Superior temporal gyrus (tissue), 1 donor: ENCODE data around the gene CAMK1D.
A peak's percentile ranks its signal among the peaks of the same experiment; 100 is the strongest.
"Not testable (repeated sequence)": the region's sequence is repeated elsewhere in the genome, so short reads cannot be mapped to it uniquely, and the experiment has no call there.

ENCODE experiments used
- DNase-seq: peaks from one replicate; pipeline ENCODE4 v3.0.0-alpha.2; 2016; ENCODE audit errors: extremely low spot score

Gene CAMK1D

DNA sequence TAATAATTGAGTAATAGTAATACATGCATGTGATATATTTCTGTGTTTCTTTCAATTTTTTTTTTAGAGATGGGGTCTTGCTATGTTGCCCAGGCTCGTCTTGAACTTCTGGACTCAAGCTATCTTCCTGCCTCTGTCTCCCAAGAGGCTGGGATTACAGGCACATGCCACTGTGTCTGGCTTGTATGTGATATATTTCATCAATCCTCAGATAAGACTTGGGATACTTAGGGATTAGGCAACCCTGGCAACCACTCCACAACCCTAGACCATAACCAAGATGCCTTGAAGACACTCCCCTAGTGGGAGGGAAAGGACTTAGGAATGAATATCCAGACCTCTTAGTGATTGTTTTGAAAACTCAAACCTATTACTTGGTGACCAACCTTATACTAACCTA is 497.4 kb downstream of the CAMK1D start:
- DNase-seq, result no peak

DNA sequence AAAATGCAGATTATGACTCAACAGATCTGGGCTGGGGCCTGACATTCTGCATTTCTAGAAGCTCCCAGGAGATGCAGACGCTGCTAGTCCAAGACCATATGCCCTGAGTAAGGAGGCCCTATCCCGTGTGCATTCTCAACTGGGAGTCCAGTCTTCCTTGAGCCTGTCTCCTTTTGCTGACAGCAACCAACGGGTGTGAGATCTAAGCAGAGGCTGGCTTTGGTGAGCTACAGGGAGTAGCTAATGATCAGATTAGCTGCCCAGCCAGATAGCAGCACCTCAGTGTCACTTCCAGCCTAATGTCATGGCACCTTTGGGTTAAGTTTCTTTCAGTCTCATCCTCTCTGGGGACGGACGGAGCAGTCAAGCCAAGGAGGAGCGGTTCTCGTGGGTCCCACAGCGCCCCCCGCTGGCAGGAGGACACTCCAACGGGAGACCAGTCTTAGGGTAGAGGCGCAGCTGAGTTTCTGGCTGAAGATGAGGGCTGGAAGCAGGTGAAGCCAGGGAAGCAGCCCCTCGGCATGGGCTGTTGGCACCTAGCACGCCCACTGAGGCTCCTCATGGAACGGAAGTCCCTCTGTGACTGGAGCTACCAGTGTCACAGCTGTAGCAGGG is 498.1 kb downstream of the CAMK1D start:
- no peak for DNase-seq

- no peak for DNase-seq
These were observed 499.3 kb downstream of the CAMK1D start for GRCh38 chr10:12848439-12849173.

GRCh38 chr10:12849319-12850181 is 500.2 kb downstream of the CAMK1D start:
- no peak for DNase-seq

DNA sequence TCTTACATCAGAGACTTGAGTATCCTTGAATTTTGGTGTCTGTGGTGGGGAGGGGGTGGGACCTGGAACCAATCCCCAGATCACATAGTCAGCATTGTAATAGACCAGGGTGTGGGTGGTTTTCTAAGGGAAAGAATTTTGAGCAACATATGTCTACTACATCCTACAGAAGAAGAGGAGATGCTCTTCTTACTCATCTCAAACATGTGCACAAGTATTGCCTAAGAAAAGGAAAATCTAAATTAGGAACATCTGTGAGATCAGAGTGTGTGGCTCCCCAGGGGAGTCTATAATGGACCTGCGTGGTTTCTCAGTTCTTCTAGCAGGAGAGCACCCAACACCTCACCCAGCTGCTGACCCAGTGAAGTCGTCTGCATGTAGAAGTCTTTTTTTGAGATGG is 503.3 kb downstream of the CAMK1D start:
- DNase-seq, result no peak

- DNase-seq, result peak; percentile 2
These were observed 505.6 kb downstream of the CAMK1D start for GRCh38 chr10:12854988-12855387.

DNA sequence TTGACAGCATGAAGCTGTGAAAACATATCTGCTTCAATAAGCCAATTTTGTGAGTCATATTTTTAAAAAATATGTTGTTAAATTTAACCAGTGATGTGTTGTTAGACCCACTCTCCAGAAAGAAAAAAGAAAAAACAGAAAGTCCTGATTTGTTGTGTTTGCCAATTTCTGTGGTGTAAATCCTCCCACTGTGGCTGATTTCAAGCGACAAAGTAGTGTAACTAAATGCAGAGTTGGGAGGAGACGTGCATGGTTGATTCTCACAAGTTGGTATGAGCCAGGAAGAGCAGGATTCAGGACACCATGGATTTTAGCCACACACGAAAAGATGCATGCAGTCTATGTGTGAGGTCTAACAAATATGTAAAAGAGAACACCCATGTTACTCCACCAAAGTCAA is 513.1 kb downstream of the CAMK1D start:
- no peak for DNase-seq

DNA sequence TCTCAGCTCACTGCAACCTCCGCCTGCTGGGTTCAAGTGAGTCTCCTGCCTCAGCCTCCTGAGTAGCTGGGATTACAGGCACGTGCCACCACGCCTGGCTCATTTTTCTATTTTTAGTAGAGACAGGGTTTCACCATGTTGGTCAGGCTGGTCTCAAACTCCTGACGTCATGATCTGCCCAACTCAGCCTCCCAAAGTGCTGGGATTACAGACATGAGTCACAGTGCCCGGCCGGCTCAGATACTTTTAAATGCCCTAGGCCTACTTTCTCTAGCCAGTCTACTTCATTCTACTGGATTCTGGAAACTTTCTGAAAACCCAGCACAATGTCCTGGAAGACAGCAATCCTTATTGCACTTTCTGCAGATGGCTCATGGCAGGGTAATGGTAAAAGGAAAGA is 516.2 kb downstream of the CAMK1D start:
- DNase-seq, result not testable (repeated sequence)

DNA sequence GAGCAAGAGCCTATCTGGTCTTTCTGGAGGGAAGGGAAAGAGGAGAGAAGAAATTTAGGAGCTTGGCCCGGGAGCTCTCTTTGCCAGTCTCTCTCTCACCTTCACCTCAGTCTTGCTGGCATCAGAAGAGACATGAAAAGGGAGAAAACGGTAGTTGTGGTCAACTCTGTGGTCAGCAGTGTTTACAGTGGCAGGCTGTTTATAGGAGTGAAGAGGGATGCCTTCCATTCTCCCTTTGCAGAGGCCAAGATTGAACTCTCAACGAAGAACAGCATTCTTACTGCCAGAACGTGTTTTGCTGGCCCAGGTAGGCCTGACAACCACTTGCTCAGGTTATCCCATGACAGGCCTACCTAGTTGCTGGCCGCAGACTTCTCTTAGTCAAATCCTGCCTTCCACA is 518.9 kb downstream of the CAMK1D start:
- no peak for DNase-seq

GRCh38 chr10:12869427-12869826 is 520.1 kb downstream of the CAMK1D start:
- DNase-seq, result peak; percentile 51

DNA sequence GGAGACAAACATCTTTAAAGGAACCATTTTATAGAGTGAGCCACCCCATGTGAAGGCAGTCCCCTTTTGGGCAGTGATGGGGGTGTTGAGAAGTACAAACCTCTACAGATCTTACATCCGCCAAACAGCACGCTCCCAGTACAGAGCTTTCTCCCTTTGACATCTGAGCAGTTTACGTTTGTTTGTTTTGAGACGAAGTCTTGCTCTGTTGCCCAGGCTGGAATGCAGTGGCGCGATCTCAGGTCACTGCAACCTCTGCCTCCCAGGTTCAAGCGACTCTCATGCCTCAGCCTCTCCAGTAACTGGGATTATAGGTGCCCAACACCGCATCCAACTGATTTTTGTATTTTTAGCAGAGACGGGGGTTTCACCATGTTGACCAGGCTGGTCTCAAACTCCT is 523.2 kb downstream of the CAMK1D start:
- DNase-seq, result no peak

DNA sequence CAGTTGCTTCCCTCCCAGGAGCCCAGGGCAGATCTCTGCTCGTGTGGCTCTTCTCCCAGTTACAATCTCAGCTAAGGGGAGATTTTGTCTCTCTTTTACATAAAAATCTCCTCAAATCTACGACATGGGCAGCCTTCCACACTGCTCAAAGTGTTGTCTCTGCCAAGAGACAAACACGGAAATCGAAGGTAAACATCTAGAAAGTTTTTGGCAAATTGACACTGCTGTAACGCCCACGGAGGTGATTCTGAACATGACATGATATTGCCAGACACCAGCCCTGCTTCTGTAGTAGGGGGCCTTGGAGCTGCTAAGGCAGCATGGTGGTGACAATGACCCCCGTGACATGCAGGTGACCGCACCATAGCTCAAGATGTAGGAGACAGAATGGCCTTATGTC is 523.8 kb downstream of the CAMK1D start:
- DNase-seq, result no peak

- DNase-seq, result no peak
These were observed 525.2 kb downstream of the CAMK1D start for GRCh38 chr10:12874501-12874900.

DNA sequence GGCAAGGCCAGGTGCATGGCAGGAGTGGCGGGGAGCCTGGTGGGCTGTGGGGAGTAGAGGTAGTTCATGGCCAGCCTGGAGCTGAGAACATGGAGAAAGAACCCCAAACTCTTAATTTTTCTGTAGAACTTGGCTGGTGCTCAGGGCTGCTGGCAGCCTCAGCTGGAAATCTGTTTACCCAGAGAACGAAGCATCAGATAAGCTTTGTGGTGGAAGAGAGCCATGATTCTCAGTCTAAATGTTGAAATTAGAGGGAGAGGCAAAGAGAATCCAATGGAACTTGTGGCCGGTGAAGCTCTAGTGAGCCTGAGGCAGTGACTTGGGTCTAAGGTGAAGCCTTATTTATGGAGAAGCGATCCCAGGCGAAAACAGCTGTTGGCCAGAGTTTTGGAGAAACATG is 525.8 kb downstream of the CAMK1D start:
- DNase-seq, result no peak

DNA sequence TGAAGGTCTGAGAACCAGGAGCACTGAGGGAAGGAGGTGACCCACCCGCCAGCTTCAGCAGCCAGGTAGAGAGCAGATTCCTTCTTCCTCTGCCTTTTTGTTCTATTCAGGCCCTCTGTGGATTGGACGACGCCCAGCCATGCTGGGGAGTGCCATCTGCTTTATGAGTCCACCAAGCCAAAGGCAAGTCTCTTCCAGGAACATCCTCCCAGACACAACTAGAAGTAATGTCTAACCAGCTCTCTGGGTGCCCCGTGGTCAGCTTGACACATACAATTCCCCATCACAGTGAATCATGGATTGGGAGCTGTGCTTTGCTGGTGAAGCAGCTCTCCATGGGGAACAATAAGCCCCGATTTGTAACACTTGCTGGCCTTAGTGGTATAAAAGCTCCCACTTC is 526.9 kb downstream of the CAMK1D start:
- peak; percentile 28 for DNase-seq

DNA sequence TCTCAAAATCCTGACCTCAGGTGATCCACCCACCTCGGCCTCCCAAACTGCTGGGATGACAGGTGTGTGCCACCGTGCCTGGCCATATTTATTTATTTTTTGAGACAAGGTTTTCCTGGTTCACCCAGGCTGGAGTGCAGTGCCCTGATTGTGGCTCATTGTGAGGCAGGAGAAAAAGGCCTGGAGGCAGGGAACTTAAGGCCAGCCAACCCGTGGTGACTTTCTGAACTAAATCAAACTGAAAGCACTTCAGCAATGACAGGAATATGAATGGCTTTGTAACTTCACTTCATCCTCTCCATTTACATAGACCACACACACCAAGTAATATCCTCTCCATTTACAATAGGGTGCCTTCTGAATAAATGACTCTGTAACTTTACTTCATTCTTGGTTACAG is 527.8 kb downstream of the CAMK1D start:
- DNase-seq, result no peak

- no peak for DNase-seq
These were observed 531.1 kb downstream of the CAMK1D start for GRCh38 chr10:12880423-12880822.

- no peak for DNase-seq
These were observed 535.5 kb downstream of the CAMK1D start for GRCh38 chr10:12884851-12885250.
